SH-SY5Y (cell line): ENCODE data around the gene IGF1R.

ENCODE experiments used
- GATA2 ChIP-seq: IDR thresholded peaks from 2 replicates; pipeline ENCODE4 v1.6.1; 2011; ENCODE audit warnings: mild to moderate bottlenecking, low read depth, low read length
- GATA3 ChIP-seq: IDR thresholded peaks from 2 replicates; pipeline ENCODE4 v1.6.1; 2011; ENCODE audit warnings: low read depth, mild to moderate bottlenecking, low read length, moderate library complexity

GRCh38 chr15:98888820-98889479 is 240.6 kb downstream of the IGF1R start:
- TF ChIP-seq GATA3 = no peak
- no peak for TF ChIP-seq GATA2
